ENCODE results near the gene FUS. TPM values are rescaled to one million over a fixed set of nuclear protein-coding genes. Genes with fewer than 3 reads are reported as not detected.
"Not testable (repeated sequence)": the region's sequence is repeated elsewhere in the genome, so short reads cannot be mapped to it uniquely, and the experiment has no call there.

Gene FUS
- total RNA-seq, 1 donor from 2014 or later, result 752 TPM

DNA sequence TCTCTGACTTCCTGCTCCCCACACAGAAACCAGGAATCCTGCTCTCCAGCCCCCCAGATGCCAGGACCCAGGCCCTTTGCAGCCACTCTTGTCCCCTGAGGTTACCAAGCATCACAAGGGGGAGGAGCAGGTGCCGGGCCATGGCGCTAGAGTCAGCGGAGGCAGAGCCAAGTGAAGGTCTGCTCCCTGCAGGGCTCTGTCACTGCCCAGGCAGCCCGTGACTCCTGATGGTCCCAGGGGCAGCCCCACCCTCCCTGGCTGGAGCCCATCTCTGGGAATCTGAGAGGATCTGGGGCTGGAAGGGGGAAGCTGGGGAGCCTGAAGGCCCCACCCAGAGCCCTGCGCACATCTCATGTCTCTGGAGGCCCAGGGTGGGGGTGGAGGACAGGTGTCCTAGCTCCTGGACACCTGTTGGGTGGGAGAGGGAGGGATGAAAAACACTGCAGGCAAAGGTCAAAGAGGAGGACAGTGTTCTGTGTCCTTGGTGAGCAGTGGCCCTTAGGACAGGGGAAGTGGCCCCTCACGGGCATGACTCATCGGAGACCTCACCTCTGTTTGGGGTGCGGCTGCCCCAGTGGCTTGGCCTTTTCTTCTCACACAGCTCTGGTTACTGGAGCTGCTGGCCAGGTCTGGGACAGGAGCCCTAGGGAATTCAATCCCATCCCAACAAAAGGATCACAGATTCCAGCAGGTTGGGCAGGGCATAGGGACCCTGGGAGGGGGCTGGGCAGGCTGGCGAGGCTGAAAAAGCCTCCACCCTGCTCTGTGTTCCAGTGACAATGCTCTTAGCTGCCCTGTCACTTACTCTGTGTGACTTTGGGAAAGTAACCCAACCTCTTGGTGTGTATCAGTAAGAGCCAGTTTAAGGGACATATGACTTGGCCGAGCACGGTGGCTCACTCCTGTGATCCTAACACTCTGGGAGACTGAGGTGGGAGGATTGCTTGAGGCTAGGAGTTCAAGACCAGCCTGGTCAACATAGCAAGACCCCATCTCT lies 29.7 kb upstream of the FUS start, which contains the start of gene PRSS36:
PRSS36 (minus strand) TSS at position 173 of the 997 bp plus-strand sequence; CDS start at position 142, 31 bp downstream.
- H3K36me3 Mint-ChIP-seq (ENCODE audit: low read depth), result no peaks in the 10 kb centered on the region
- DNase-seq (no peak), ATAC-seq (ENCODE audit: low read depth) (no peak)
- no peaks in the 10 kb centered on the region for H3K4me1 Mint-ChIP-seq
- H3K27me3 Mint-ChIP-seq, result peaks cover 12% of the 10 kb centered on the region
- CTCF ChIA-PET, result no interaction called here
- H3K9me3 Mint-ChIP-seq, result no peaks in the 10 kb centered on the region
- TF ChIP-seq, protein P1, sequence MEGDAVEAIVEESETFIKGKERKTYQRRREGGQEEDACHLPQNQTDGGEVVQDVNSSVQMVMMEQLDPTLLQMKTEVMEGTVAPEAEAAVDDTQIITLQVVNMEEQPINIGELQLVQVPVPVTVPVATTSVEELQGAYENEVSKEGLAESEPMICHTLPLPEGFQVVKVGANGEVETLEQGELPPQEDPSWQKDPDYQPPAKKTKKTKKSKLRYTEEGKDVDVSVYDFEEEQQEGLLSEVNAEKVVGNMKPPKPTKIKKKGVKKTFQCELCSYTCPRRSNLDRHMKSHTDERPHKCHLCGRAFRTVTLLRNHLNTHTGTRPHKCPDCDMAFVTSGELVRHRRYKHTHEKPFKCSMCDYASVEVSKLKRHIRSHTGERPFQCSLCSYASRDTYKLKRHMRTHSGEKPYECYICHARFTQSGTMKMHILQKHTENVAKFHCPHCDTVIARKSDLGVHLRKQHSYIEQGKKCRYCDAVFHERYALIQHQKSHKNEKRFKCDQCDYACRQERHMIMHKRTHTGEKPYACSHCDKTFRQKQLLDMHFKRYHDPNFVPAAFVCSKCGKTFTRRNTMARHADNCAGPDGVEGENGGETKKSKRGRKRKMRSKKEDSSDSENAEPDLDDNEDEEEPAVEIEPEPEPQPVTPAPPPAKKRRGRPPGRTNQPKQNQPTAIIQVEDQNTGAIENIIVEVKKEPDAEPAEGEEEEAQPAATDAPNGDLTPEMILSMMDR (IDR thresholded peaks at IDR 0.05), result no peak
- H3K27ac Mint-ChIP-seq, result no peak within 1 kb of the TSS
- H3K4me3 Mint-ChIP-seq, result no peak within 1 kb of the TSS
- intact Hi-C loops (cut with micrococcal nuclease), result no loop called here
- POLR2A ChIA-PET, result interaction anchor here (0.6 to 0.9 kb wide), 2 partner anchors 17 to 33 kb away, joined by 3 read pairs; partner anchors contain the start of gene KAT8

- intact Hi-C loops (cut with micrococcal nuclease); H3K9me3 Mint-ChIP-seq; ATAC-seq (ENCODE audit: low read depth); DNase-seq; H3K4me1 Mint-ChIP-seq; CTCF ChIA-PET; H3K36me3 Mint-ChIP-seq (ENCODE audit: low read depth); H3K27ac Mint-ChIP-seq; POLR2A ChIA-PET; H3K4me3 Mint-ChIP-seq: not testable (repeated sequence)
- peaks cover 11% of the 10 kb centered on the region for H3K27me3 Mint-ChIP-seq
Measured at GRCh38 chr16:31150976-31151375, 29.0 kb upstream of the FUS start.

DNA sequence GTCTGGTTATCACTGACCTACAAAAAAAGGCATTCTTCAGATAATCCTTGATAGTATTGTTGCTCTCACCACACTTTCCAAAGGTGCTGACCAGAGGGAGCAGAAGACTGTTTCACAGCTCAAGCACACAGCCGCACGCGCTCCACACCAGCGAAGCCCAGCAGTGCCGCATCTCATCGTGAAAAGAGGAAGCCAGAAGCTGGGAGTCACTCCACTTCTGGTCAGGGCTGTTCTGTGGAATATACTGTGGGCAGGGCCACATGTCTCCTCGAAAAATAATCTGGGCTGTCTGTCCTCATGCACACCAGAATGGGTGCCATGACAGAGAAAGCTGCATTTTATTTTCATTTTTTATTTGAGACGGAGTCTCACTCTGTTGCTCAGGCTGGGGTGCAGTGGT lies 22.8 kb upstream of the FUS start:
- Mint-ChIP-seq H3K4me1 (peaks cover 8% of the 10 kb centered on the region), H3K9me3 (no peaks in the 10 kb centered on the region), H3K27me3 (peaks cover 2% of the 10 kb centered on the region), H3K4me3 (no peak overlapping the region), H3K27ac (no peak overlapping the region), H3K36me3 (ENCODE audit: low read depth) (no peaks in the 10 kb centered on the region)
- ChIA-PET POLR2A (interaction anchor here (0.6 to 2.6 kb wide), 4 partner anchors 20 to 158 kb away, joined by 3 to 13 read pairs (median 6); partner anchors contain the start of genes FUS and KAT8), CTCF (interaction anchor here (1.3 to 3.1 kb wide), 2 partner anchors 15 to 49 kb away, joined by 5 to 11 read pairs; partner anchors contain the start of gene BCKDK)
- intact Hi-C loops (cut with micrococcal nuclease), result no loop called here
- TF ChIP-seq, protein P1 (IDR thresholded peaks at IDR 0.05), result no peak
- ATAC-seq (ENCODE audit: low read depth), result no peak
- no peak for DNase-seq

GRCh38 chr16:31167315-31167714 lies 12.6 kb upstream of the FUS start:
- TF ChIP-seq, protein P1 (IDR thresholded peaks at IDR 0.05), result no peak
- Mint-ChIP-seq H3K27me3 (no peaks in the 10 kb centered on the region), H3K4me3 (no peak overlapping the region), H3K9me3 (no peaks in the 10 kb centered on the region), H3K27ac (no peak overlapping the region), H3K36me3 (ENCODE audit: low read depth) (no peaks in the 10 kb centered on the region), H3K4me1 (no peaks in the 10 kb centered on the region)
- no peak for ATAC-seq (ENCODE audit: low read depth)
- intact Hi-C loops (cut with micrococcal nuclease), result no loop called here
- no peak for DNase-seq
- ChIA-PET CTCF (no interaction called here), POLR2A (interaction anchor here (0.7 kb wide), 3 partner anchors 17 to 26 kb away, joined by 3 to 5 read pairs (median 3); partner anchors contain the start of gene PRSS36)

- H3K27me3 Mint-ChIP-seq, result no peaks in the 10 kb centered on the region
- no peak overlapping the region for H3K4me3 Mint-ChIP-seq
- H3K9me3 Mint-ChIP-seq, result no peaks in the 10 kb centered on the region
- POLR2A ChIA-PET, result interaction anchor here (0.6 kb wide), 1 partner anchor 30 kb away, joined by 3 read pairs; no protein-coding TSS in a partner anchor
- CTCF ChIA-PET, result no interaction called here
- intact Hi-C loops (cut with micrococcal nuclease), result no loop called here
- TF ChIP-seq, protein P1 (IDR thresholded peaks at IDR 0.05), result no peak
- ATAC-seq (ENCODE audit: low read depth) (no peak), DNase-seq (no peak)
- H3K36me3 Mint-ChIP-seq (ENCODE audit: low read depth), result no peaks in the 10 kb centered on the region
- H3K4me1 Mint-ChIP-seq, result no peaks in the 10 kb centered on the region
- no peak overlapping the region for H3K27ac Mint-ChIP-seq
Measured at GRCh38 chr16:31168848-31169247, 11.1 kb upstream of the FUS start.

DNA sequence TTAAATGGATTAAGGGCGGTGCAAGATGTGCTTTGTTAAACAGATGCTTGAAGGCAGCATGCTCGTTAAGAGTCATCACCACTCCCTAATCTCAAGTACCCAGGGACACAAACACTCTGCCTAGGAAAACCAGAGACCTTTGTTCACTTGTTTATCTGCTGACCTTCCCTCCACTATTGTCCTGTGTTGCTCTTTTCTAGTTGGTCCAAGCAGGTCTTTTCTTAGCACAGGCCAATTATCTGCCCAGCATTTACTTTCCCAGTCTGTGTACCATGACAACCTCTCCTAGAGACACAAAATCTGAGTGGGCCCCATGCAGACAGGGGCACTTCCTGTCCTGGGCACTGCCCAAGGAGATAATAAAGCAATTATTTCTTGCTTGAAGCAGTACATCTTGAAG lies 9.9 kb upstream of the FUS start:
- intact Hi-C loops (cut with micrococcal nuclease), result loop anchor here (10.0 kb wide), 1 partner anchor 705 kb away; the partner anchor contains the start of gene ZNF267

More for the DNA sequence above, 9.9 kb upstream of the FUS start:
- POLR2A ChIA-PET; CTCF ChIA-PET; ATAC-seq (ENCODE audit: low read depth); H3K4me1 Mint-ChIP-seq; H3K27me3 Mint-ChIP-seq; H3K9me3 Mint-ChIP-seq; H3K27ac Mint-ChIP-seq; H3K4me3 Mint-ChIP-seq; H3K36me3 Mint-ChIP-seq (ENCODE audit: low read depth); DNase-seq: not testable (repeated sequence)
